Suprapubic skin (tissue), 4 donors: ENCODE measurements around the gene HNF1A. TPM values are rescaled to one million over a fixed set of nuclear protein-coding genes. Genes with fewer than 3 reads are reported as not detected.
"Not testable (repeated sequence)": the region's sequence is repeated elsewhere in the genome, so short reads cannot be mapped to it uniquely, and the experiment has no call there.

Experiments
- DNase-seq, 2 donors: peaks; one replicate each; pipeline ENCODE4 v3.0.0-alpha.2; 2019; ENCODE audit warnings: low spot score in 2 of 2
- H3K27ac ChIP-seq: fragments of 200-600 bp; sonication (generic); one replicate; pipeline ENCODE4 v1.5.1; 2019
- H3K27me3 ChIP-seq: fragments of 200-600 bp; sonication (generic); one replicate; pipeline ENCODE4 v1.5.1; 2019
- H3K36me3 ChIP-seq: fragments of 200-600 bp; sonication (generic); one replicate; pipeline ENCODE4 v1.5.1; 2019
- H3K4me1 ChIP-seq: fragments of 200-600 bp; sonication (generic); one replicate; pipeline ENCODE4 v1.5.1; 2019
- H3K4me3 ChIP-seq: fragments of 200-600 bp; sonication (generic); one replicate; pipeline ENCODE4 v1.5.1; 2019; ENCODE audit warnings: mild to moderate bottlenecking
- H3K9me3 ChIP-seq: fragments of 200-600 bp; sonication (generic); one replicate; pipeline ENCODE4 v1.5.1; 2019
- EP300 ChIP-seq: sonication (generic); formaldehyde crosslinking; IDR thresholded peaks from one replicate; pipeline ENCODE4 v1.6.1; 2017; ENCODE audit warnings: antibody characterized with exemption
- POLR2A ChIP-seq, 2 donors: fragments of 450-650 bp; IDR thresholded peaks; one replicate each; pipeline ENCODE4 v1.6.1; 2017; ENCODE audit warnings: antibody characterized with exemption in 2 of 2, mild to moderate bottlenecking in 2 of 2, moderate library complexity in 2 of 2
- POLR2AphosphoS5 ChIP-seq, 3 donors: sonication (generic); formaldehyde crosslinking; IDR thresholded peaks; one replicate each; pipeline ENCODE4 v1.6.1; 2017; ENCODE audit warnings: antibody characterized with exemption in 3 of 3
- WGBS: methylation state at CpG from one replicate; pipeline ENCODE4 v1.1.5; 2018; 5-methylcytosine and 5-hydroxymethylcytosine counted together
- total RNA-seq, 4 donors: library from RNA; depleted of rRNA; stranded (reverse); fragments of >200 nt; gene quantifications; one replicate each; pipeline ENCODE4 v1.1.0, GENCODE V29; 2016
- TF ChIP-seq, protein P1 (sequence below), 2 donors: fragments of 200-600 bp in 1 of 2; fragments of 450-650 bp in 1 of 2; sonication (generic) in 1 of 2; IDR thresholded peaks; one replicate each; pipeline ENCODE4 v1.5.1; 2016 to 2019; ENCODE audit warnings: antibody characterized with exemption in 2 of 2, mild to moderate bottlenecking in 1 of 2, moderate library complexity in 1 of 2

Gene HNF1A
- total RNA-seq, 4 donors from 2014 or later: 0.57 TPM; not detected in 3

DNA sequence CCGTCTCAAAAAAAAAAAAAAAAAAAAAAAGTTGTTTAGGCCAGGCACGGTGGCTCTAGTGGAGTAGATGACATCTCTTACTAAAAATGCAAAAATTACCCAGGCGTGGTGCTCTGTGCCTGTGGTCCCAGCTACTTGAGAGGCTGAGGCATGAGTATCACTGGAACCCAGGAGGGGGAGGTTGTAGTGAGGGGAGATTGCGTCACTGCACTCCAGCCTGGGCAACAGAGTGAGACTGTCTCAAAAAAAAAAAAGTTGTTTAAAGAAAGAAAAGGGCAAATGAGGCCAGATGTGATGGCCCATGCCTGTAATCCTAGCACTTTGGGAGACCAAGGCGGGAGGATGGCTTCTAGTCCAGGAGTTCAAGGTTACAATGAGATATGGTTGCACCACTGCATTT lies 37.5 kb upstream of the HNF1A start:
- peaks cover 4% of the 10 kb centered on the region for H3K27me3 ChIP-seq
- H3K9me3 ChIP-seq: no peaks in the 10 kb centered on the region
- no peak for DNase-seq
- no peak overlapping the region for H3K27ac ChIP-seq
- no peak overlapping the region for H3K4me3 ChIP-seq
- 73% methylated on average over 5 of the region's 5 CpGs for WGBS
- no peaks in the 10 kb centered on the region for H3K36me3 ChIP-seq
- no peak for TF ChIP-seq POLR2AphosphoS5 (IDR thresholded peaks at IDR 0.05)
- TF ChIP-seq EP300: no peak
- TF ChIP-seq, protein P1, sequence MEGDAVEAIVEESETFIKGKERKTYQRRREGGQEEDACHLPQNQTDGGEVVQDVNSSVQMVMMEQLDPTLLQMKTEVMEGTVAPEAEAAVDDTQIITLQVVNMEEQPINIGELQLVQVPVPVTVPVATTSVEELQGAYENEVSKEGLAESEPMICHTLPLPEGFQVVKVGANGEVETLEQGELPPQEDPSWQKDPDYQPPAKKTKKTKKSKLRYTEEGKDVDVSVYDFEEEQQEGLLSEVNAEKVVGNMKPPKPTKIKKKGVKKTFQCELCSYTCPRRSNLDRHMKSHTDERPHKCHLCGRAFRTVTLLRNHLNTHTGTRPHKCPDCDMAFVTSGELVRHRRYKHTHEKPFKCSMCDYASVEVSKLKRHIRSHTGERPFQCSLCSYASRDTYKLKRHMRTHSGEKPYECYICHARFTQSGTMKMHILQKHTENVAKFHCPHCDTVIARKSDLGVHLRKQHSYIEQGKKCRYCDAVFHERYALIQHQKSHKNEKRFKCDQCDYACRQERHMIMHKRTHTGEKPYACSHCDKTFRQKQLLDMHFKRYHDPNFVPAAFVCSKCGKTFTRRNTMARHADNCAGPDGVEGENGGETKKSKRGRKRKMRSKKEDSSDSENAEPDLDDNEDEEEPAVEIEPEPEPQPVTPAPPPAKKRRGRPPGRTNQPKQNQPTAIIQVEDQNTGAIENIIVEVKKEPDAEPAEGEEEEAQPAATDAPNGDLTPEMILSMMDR (IDR thresholded peaks at IDR 0.05): no peak
- no peak for TF ChIP-seq POLR2A (IDR thresholded peaks at IDR 0.05)
- H3K4me1 ChIP-seq: no peaks in the 10 kb centered on the region

DNA sequence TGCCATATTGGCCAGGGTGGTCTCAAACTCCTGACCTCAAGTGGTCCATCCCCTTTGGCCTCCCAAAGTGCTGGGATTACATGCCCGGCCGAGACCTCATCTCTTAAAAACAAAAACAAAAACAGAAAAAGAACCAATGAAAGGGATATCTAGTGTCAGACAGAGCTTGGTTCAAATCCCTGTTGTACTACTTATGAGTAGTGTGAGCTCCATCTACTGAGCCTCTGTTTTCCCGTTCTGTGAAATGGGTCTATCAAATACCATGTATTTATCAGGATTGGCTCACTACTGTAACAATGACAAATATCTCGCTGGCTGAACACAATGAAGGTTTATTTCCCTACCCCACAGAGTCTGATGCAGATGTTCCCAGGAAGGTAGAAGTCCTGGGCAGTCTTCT lies 36.9 kb upstream of the HNF1A start:
- 93% methylated on average over 4 of the region's 4 CpGs for WGBS
- TF ChIP-seq POLR2A (IDR thresholded peaks at IDR 0.05) (no peak), POLR2AphosphoS5 (IDR thresholded peaks at IDR 0.05) (no peak), EP300 (no peak)
- TF ChIP-seq, protein P1 (IDR thresholded peaks at IDR 0.05): no peak
- peaks cover 4% of the 10 kb centered on the region for H3K27me3 ChIP-seq
- H3K27ac ChIP-seq: no peak overlapping the region
- no peaks in the 10 kb centered on the region for H3K36me3 ChIP-seq
- H3K4me1 ChIP-seq: no peaks in the 10 kb centered on the region
- H3K9me3 ChIP-seq: no peaks in the 10 kb centered on the region
- H3K4me3 ChIP-seq: no peak overlapping the region
- DNase-seq: no peak

DNA sequence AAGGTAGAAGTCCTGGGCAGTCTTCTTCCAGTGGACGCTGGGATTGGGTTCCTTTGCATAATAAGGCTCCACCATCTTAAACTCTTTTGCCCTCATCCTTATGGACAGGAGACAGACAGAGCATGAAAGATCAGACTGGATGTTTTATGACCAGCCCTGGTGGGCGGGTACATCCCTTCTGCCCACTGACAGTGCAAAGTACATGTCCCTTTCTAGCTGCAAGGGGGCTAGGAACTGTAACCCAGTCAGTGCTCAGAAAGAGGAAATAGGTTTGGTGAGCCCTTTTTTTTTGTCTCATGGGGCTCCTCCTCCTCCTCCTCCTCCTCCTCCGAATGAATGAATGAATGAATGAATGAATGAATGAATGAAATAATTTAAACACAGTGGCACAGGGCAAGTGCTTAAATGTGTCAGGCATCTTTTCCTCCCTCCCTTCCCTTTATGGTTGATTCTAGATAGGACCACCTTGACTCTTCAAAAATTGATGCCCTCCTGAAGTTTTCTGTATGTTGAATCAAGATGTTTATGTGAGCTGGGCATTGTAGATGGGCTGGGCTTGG lies 36.4 kb upstream of the HNF1A start:
- no peak for DNase-seq
- Histone ChIP-seq H3K36me3 (no peaks in the 10 kb centered on the region), H3K27ac (no peak overlapping the region), H3K27me3 (peaks cover 4% of the 10 kb centered on the region), H3K9me3 (no peaks in the 10 kb centered on the region), H3K4me3 (no peak overlapping the region), H3K4me1 (no peaks in the 10 kb centered on the region)
- WGBS: 62% methylated on average over 3 of the region's 3 CpGs
- TF ChIP-seq POLR2AphosphoS5 (IDR thresholded peaks at IDR 0.05): no peak
- TF ChIP-seq, protein P1 (IDR thresholded peaks at IDR 0.05): no peak
- no peak for TF ChIP-seq POLR2A (IDR thresholded peaks at IDR 0.05)
- TF ChIP-seq EP300: no peak

DNA sequence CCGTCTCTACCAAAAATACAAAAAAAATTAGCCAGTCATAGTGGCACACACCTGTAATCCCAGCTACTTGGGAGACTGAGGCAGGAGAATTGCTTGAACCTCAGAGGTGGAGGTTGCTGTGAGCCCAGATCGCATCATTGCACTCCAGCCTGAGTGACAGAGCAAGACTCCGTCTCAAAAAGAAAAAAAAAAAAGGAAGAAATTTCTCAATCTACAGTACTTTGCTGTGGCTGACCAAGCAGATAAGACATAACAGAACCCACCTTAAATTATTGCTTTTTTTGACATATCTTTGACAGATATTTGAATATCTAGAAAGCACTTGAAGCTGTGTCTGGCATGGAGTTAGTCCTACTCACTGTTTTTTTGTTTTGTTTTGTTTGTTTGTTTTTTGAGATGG lies 34.9 kb upstream of the HNF1A start:
- no peak for DNase-seq
- H3K9me3 ChIP-seq: no peaks in the 10 kb centered on the region
- WGBS: 63% methylated on average over 3 of the region's 3 CpGs
- H3K4me1 ChIP-seq: no peaks in the 10 kb centered on the region
- no peak overlapping the region for H3K27ac ChIP-seq
- no peaks in the 10 kb centered on the region for H3K36me3 ChIP-seq
- no peaks in the 10 kb centered on the region for H3K27me3 ChIP-seq
- TF ChIP-seq, protein P1 (IDR thresholded peaks at IDR 0.05): no peak
- TF ChIP-seq EP300: no peak
- no peak for TF ChIP-seq POLR2A (IDR thresholded peaks at IDR 0.05)
- TF ChIP-seq POLR2AphosphoS5 (IDR thresholded peaks at IDR 0.05): no peak
- H3K4me3 ChIP-seq: no peak overlapping the region

DNA sequence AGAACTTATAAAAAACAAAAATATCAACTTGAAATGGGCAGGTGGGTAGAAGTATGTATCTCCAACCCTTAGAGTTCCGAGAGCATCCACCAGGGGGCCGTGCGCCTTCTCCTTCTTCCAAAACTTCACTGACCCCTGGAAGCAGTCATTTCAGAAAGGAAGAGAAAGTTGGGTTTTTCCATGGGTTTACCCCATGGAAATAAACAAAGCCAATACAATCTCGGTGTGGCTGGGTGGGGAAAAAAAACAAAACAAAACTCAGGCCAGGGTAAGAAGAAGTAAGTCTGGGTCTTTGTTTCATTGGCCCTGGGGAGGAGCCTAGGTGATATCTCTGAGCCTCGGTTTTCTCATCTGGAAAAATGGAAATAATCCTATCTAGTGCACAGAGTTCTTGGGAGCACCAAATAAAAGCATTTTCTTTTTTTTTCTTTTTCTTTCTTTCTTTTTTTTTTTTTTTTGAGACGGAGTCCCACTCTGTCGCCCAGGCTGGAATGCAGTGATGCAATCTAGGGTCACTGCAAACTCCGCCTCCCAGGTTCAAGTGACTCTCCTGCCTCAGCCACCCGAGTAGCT lies 33.6 kb upstream of the HNF1A start:
- H3K36me3 ChIP-seq: no peaks in the 10 kb centered on the region
- no peak overlapping the region for H3K27ac ChIP-seq
- DNase-seq: no peak
- H3K4me3 ChIP-seq: no peak overlapping the region
- H3K9me3 ChIP-seq: no peaks in the 10 kb centered on the region
- TF ChIP-seq, protein P1 (IDR thresholded peaks at IDR 0.05): peak; percentile 33 to 74
- no peak for TF ChIP-seq POLR2A (IDR thresholded peaks at IDR 0.05)
- H3K27me3 ChIP-seq: no peaks in the 10 kb centered on the region
- WGBS: 54% methylated on average over 9 of the region's 9 CpGs
- no peaks in the 10 kb centered on the region for H3K4me1 ChIP-seq

DNA sequence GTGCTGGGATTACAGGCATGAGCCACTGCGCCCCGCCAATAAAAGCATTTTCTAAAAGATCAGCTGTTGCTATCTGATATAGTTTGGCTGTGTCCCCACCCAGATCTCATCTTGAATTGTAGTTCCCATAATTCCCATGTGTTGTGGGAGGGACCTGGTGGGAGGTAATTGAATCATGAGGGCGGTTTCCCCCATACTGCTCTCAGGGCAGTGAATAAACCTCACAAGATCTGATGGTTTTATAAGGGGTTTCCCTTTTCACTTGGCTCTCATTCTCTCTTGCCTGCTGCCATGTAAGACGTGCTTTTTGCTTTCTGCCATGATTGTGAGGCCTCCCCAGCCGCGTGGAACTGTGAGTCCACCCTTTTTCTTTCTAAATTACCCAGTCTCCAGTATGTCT lies 32.8 kb upstream of the HNF1A start:
- H3K9me3 ChIP-seq, H3K36me3 ChIP-seq, H3K27ac ChIP-seq, H3K4me3 ChIP-seq, DNase-seq, H3K4me1 ChIP-seq, H3K27me3 ChIP-seq: not testable (repeated sequence)
- WGBS: 85% methylated on average over 6 of the region's 6 CpGs

DNA sequence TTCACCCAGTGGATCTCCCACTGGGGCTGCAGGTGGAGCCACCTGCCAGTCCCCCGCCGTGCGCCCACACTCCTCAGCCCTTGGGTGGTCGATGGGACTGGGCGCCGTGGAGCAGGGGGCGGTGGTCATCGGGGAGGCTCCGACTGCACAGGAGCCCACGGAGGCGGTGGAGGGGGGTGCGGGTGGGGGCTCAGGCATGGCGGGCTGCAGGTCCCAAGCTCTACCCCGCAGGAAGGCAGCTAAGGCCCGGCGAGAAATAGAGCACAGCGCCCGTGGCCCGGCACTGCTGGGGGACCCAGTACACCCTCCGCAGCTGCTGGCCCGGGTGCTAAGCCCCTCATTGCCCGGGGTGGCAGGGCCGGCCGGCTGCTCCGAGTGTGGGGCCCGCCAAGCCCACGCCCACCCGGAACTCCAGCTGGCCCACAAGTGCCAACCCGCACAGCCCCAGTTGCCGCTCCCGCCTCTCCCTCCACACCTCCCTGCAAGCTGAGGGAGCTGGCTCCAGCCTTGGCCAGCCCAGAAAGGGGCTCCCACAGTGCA lies 28.0 kb upstream of the HNF1A start:
- not testable (repeated sequence) for H3K9me3 ChIP-seq, H3K27me3 ChIP-seq, H3K4me1 ChIP-seq, DNase-seq, H3K27ac ChIP-seq, H3K4me3 ChIP-seq, H3K36me3 ChIP-seq
- 81% methylated on average over 4 of the region's 31 CpGs for WGBS
